ENCODE results near the gene NGLY1. TPM values are rescaled to one million over a fixed set of nuclear protein-coding genes. Genes with fewer than 3 reads are reported as not detected.

Gene NGLY1
- total RNA-seq, 2 donors from 2014 or later, result 20.2 to 21.8 TPM

DNA sequence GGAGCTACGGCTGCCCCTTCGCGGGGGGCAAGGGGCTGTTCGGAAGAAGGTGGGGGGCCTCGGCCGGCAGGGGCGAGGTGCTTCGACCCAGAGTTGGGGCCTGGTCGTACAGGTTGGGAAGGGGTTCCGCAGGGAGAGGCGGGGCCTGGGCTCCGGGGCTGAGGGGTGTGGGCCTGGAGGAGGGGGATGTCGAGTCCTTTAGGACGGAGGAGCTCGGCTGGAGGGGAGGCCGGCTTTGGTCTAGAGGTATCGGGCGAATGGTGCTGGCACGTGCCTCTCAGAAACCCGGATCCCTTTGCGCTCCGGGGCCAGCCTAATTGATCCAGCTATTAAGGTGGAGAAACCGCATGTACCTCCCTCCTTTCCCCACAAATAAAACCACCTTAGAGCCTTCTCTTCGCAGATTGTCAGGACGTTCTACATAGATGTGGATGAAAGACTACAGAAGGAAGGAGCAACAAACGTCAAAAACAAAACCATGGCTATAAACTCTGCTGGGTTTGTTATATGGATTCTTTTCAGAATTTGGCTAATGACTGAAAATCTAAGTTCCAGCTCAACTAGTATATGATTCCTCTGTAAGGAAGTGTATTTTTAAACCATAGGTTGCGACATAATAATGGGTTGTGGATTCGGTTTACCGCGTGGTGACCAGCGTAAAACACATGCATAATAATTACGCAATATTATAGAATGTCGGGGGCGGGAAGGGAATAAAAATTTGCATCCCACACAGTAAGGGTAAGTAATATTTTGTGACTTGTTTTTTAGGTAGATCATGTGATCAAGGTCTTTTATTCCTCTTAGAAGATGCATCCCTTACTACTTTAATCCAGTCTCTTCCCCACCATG is 644 bp upstream of the NGLY1 start:
- H3K27me3 ChIP-seq, result no peaks in the 10 kb centered on the region
- TF ChIP-seq, protein P1, sequence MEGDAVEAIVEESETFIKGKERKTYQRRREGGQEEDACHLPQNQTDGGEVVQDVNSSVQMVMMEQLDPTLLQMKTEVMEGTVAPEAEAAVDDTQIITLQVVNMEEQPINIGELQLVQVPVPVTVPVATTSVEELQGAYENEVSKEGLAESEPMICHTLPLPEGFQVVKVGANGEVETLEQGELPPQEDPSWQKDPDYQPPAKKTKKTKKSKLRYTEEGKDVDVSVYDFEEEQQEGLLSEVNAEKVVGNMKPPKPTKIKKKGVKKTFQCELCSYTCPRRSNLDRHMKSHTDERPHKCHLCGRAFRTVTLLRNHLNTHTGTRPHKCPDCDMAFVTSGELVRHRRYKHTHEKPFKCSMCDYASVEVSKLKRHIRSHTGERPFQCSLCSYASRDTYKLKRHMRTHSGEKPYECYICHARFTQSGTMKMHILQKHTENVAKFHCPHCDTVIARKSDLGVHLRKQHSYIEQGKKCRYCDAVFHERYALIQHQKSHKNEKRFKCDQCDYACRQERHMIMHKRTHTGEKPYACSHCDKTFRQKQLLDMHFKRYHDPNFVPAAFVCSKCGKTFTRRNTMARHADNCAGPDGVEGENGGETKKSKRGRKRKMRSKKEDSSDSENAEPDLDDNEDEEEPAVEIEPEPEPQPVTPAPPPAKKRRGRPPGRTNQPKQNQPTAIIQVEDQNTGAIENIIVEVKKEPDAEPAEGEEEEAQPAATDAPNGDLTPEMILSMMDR (IDR thresholded peaks at IDR 0.05), result no peak
- DNase-seq (ENCODE audit: low spot score), result no peak
- H3K36me3 ChIP-seq, result no peaks in the 10 kb centered on the region
- peaks cover 0 to 14% of the 10 kb centered on the region in 2 donors for H3K4me1 ChIP-seq
- peak overlapping the region; percentile 75 to 95 for H3K4me3 ChIP-seq
- H3K27ac ChIP-seq, result peak overlapping the region; percentile 91 to 96
- no peaks in the 10 kb centered on the region for H3K9me3 ChIP-seq

DNA sequence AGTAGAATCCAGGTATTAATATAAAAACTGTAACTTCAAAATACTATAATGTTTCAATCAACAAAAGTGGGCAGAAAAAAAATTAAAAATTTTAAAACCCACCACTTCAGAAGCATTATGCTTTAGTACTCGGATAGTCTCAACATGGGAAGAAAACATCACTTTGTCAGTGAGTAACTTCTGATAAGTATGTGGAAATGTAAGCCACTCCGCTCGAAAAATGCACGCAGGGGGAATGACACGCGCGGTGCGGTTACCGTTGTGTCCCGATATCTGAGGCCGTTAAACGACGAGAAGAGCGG is 656 bp downstream of the NGLY1 start:
- no peaks in the 10 kb centered on the region for H3K27me3 ChIP-seq
- H3K4me1 ChIP-seq, result peaks cover 0 to 13% of the 10 kb centered on the region in 2 donors
- DNase-seq (ENCODE audit: low spot score), result no peak
- TF ChIP-seq, protein P1 (IDR thresholded peaks at IDR 0.05), result no peak
- H3K36me3 ChIP-seq, result peaks cover 7% of the 10 kb centered on the region
- H3K9me3 ChIP-seq, result no peaks in the 10 kb centered on the region
- H3K27ac ChIP-seq, result peak overlapping the region; percentile 91 to 96
- peak overlapping the region; percentile 75 to 95 for H3K4me3 ChIP-seq

DNA sequence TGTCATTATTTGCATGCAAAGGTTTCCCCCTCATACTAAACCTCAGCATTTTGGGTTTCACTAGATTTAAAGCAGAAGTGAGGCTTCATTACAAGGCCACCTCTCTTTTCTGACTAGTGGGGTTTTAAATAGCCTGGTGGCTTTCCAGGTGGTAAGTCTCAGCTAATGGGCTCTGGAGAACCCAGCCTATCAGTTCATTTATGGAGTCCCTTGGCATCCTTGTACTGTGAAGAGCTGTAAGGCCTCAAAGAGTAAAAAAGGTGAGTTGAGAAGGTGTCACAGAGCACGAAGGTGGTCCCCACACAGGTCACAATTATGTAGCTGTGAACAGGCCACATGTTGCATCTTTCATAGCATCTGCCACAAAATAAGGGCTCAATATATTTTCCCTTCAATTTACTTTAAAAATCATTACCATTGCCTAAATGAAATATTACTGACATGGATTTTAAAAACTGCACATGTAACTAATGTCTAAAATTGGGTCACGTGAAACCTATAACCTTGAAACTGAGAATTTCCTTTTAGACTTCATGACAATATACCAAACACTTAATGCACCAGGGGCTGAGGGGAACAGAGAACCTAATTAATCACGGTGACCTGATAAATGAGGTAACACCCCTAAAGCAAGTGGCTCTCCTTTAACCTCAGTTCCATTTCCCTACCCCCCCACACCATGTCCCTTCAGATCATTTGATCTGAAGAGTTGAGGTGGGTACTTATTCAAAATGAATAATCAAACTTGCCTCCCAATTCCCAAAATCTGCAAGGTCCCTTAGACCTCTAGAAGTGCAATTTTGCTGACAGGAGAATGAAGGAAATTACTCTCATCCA is 1.3 kb downstream of the NGLY1 start:
- DNase-seq (ENCODE audit: low spot score), result no peak
- Histone ChIP-seq H3K36me3 (peaks cover 11% of the 10 kb centered on the region), H3K27me3 (no peaks in the 10 kb centered on the region), H3K9me3 (no peaks in the 10 kb centered on the region), H3K4me3 (peak overlapping the region; percentile 75 to 95), H3K27ac (peak overlapping the region; percentile 91 to 96), H3K4me1 (peaks cover 0 to 13% of the 10 kb centered on the region in 2 donors)
- TF ChIP-seq, protein P1 (IDR thresholded peaks at IDR 0.05), result no peak

DNA sequence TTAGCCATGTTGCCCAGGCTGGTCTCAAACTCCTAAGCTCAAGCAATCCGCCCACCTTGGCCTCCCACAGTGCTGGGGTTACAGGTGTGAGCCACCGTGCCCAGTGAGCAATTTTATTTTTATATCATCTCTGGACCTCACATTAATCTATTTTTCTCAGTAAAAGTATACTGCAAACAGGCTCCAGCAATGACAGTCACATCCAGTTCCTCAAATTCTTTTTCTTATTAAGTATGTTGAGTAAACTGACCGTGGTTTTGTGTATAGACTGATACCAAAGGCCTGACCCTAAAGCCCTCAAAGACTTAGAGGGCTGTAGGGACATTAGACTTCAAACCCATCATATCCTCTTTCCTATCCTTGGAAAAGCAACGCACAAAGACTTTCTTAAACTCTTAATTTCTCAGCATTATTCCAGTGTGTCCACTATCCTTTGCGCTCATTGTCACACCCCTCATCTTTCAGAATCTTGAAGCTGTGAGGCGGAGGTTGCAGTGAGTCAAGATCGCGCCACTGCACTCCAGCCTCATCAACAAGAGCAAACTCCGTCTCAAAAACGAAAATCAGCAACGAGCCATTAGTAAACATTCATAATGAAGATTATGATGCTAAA is 2.0 kb downstream of the NGLY1 start:
- Histone ChIP-seq H3K9me3 (no peaks in the 10 kb centered on the region), H3K27ac (no peak overlapping the region), H3K27me3 (no peaks in the 10 kb centered on the region), H3K4me1 (peaks cover 0 to 13% of the 10 kb centered on the region in 2 donors), H3K4me3 (no peak overlapping the region), H3K36me3 (peaks cover 19% of the 10 kb centered on the region)
- no peak for DNase-seq (ENCODE audit: low spot score)
- TF ChIP-seq, protein P1 (IDR thresholded peaks at IDR 0.05), result no peak

DNA sequence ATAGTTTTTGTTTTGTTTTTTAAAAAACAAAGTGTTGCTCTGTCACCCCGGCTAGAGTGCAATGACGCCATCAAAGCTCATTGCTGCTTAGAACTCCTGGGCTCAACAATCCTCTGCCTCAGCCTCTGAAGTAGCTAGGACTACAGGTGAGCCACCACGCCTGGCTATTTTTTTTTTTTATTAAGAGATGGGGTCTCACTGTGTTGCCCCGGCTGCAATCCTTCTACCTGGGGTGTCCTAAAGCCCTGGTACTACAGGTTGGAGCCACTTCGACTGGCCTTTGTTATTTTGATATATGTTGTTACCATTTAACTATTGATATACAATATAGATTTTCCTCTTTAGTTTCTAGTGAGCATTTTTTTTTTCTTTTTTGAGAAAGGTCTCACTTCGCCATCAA is 2.6 kb downstream of the NGLY1 start:
- Histone ChIP-seq H3K36me3 (peaks cover 25% of the 10 kb centered on the region), H3K9me3 (no peaks in the 10 kb centered on the region), H3K4me3 (no peak overlapping the region), H3K27ac (no peak overlapping the region), H3K4me1 (peaks cover 0 to 13% of the 10 kb centered on the region in 2 donors), H3K27me3 (no peaks in the 10 kb centered on the region)
- no peak for DNase-seq (ENCODE audit: low spot score)
- TF ChIP-seq, protein P1 (IDR thresholded peaks at IDR 0.05), result no peak

All from right atrium auricular region (tissue), 2 donors.